CD4-positive, alpha-beta T cell treated with Interleukin-17A for 1 hour (primary cell): ENCODE data around the gene PLCD1.
"Not testable (repeated sequence)": the region's sequence is repeated elsewhere in the genome, so short reads cannot be mapped to it uniquely, and the experiment has no call there.

ENCODE experiments used
- DNase-seq: peaks from one replicate; pipeline ENCODE4 v3.0.0-alpha.2; 2020

PLCD1 gene

GRCh38 chr3:38036286-38036685 is 6.8 kb upstream of the PLCD1 start:
- DNase-seq = no peak

GRCh38 chr3:38034335-38034734 is 4.9 kb upstream of the PLCD1 start:
- not testable (repeated sequence) for DNase-seq

DNA sequence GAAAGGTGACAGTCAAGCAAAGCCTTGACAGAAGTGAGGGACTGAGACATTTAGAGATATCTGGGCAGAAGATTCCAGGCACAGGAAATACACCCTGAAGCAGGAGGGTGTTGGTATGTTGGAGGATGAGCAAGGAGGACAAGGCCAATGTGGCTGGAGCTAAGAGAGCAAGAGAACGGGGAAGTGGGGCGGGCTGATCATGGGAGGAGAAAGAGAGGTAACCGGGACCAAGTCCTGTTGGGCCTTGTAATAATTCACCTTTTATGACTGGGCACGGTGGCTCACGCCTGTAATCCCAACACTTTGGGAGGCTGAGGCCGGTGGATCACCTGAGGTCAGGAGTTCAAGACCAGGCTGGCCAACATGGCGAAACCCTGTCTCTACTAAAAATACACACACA is 4.1 kb upstream of the PLCD1 start:
- not testable (repeated sequence) for DNase-seq

DNA sequence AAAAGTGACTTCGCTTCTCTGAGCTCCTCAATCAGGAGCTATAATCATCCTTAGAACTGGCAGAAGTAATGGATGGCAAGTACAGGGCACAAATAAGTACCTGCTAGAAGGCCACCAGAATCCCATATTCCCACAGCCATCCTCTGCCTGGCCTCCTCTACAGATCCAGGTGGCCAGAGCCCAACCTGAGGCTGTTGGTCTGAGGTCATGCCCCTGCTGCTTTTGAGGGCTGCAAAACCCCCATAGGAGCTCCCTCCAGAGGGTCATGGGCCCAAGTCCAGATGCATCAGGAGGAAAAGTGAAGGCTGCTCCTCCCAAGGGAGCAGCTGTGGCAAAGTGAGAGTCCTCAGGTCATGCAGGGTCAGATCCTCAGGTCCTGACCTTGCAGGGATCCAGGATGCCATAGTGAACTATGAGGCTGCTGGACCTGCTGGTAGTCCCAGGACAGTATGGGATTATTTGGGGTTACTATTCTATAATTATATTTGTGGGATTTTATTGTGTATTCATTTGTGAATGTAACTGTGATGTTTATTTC is 3.0 kb upstream of the PLCD1 start:
- DNase-seq = no peak

DNA sequence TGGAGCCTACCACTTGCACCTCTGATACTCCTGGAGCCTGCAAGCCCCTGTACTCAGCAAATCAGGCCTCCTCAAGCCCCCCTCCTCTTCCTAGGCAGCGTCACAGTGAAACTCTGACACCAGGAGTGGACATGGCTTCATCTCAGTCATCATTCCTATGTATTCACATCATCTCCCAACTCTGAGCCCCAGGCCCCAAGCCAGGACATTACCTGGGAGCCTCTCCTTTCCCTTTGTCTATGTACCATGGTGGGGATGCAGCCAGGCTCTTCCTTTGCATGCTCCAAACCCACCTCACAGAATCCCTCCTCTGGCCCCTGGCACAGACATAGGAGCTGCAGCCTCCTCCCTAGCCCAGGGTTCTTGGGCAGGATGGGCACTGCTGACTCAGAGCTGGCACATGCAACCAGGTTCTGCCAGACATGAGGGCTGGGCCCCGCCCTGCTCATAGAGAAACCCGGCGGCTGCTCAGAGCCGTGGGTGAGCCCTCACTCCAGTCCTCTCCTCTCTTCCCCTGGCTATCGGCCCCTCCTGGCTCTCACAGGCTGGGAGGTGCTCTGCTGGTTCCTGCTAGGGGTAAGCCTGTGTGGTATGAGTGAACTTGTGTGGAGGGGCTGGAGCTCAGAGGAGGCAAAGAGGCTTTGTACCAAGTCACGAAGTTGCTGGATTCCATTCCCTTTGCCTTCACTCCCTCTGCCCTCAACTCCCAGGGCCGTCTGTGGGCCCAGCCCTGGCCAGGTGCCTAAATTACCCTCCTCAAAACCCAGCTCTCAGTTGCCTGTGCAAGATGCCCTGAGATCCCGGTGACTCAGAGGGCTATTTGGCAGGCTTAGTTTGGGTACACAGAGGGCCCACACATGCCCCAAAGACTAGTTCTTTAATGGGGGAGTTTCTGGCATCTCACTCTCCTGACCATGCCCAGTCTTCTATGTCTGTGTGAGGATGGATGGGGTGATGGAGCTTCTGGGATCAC is 1.9 kb upstream of the PLCD1 start:
- peak; percentile 49 for DNase-seq

- DNase-seq = no peak
These were observed 932 bp upstream of the PLCD1 start for GRCh38 chr3:38030126-38031021.

DNA sequence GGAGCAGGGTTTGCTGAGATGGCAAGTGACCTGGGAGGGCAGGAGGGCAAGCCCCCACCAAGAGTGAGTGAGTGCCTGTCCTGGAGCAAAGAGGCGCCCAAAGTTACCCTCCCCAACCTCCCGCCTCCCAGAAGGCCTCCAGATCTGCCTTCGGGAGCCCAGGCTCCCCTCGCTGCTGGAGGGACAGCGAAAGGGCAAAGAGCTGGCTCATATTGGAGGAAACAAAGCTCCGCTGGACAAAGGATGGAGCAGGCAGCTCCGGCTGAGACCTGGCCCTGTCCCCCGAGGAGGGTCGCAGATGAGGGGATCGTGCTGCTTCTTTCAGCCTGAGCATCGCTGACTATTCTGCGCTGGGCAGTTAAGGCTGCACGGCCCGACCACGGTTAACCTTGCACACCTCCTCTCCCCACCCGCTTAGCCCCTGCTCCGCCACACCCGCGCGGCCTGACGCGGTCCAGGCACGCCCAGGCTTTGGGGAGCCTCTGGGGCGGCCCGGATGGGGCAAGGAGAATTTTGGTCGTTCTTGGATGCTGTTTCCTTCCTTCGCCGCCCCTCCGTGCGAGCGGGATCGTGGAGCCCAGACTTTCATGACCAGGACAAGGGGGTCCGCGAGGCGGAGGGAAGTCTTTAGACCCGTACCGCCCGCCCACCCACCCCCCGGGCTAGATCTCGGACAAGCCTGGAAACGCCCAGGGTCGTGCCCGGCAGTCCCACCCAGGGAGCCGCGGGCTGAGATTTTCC is 651 bp downstream of the PLCD1 start:
- DNase-seq = no peak

- DNase-seq = no peak
These were observed 1.7 kb downstream of the PLCD1 start for GRCh38 chr3:38027466-38028465.

GRCh38 chr3:38026856-38027255 is 2.6 kb downstream of the PLCD1 start:
- DNase-seq = no peak

DNA sequence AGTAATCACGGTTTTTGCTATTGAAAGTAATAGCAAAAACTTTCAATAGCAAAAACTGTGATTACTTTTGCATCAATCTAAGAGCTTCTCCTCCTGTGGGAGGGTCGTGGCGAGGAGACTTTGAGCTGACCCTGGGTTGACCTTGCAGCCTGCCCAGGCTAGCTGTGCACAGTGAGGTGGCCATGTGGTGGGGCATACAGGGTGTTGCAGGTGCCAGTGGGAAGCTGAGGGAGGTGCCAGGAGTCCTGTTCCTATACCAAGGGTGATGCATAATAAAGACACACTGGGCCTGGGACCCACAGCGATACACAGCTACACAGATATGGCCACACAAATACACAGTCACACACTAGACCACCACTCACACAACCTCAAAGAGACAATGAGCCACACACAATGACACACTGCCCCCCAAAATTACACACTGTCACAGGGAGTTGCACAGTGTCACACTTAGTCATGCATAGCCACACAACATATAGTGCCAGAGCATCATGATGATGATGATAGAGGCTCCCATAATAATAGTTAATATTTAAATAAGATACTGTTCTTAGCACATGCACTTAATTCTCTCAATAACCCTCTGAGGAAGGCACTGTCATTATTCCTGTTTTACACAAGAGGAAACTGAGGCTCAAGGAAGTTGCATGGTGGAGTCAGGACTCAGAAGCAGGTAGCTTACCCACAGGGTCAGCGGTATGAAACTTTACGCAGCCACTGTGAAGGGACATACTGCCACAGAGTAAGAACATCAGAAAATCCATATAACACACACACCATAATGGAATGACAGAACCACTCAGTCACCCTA is 6.3 kb downstream of the PLCD1 start:
- DNase-seq = no peak

GRCh38 chr3:38022301-38022700 is 7.1 kb downstream of the PLCD1 start:
- DNase-seq = no peak

DNA sequence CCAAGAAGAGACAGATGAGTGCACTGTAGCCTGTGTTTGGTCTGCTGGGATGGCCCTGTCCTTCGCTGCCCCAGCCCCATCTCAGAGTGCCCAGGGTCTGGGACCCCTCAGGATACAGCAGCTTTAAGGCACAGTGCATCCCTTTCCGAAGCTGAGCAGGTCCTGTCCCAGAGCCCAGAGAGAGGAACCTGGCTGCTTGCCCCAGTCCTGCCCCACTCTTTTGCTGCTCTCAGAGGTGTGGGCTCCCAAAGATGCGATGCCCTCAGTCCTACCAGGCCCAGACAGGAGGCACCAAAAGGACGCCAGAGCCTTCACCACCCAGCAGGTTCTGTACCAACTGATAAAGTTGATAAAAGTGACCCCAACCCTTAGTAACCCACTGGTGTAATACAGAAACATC is 8.2 kb downstream of the PLCD1 start:
- DNase-seq = no peak

- DNase-seq = no peak
These were observed 9.1 kb downstream of the PLCD1 start for GRCh38 chr3:38020342-38020726.

GRCh38 chr3:38019658-38020341 is 9.6 kb downstream of the PLCD1 start:
- no peak for DNase-seq

- no peak for DNase-seq
These were observed 10.9 kb downstream of the PLCD1 start for GRCh38 chr3:38018296-38019266.

- DNase-seq = no peak
These were observed 11.8 kb downstream of the PLCD1 start for GRCh38 chr3:38017445-38018295.

DNA sequence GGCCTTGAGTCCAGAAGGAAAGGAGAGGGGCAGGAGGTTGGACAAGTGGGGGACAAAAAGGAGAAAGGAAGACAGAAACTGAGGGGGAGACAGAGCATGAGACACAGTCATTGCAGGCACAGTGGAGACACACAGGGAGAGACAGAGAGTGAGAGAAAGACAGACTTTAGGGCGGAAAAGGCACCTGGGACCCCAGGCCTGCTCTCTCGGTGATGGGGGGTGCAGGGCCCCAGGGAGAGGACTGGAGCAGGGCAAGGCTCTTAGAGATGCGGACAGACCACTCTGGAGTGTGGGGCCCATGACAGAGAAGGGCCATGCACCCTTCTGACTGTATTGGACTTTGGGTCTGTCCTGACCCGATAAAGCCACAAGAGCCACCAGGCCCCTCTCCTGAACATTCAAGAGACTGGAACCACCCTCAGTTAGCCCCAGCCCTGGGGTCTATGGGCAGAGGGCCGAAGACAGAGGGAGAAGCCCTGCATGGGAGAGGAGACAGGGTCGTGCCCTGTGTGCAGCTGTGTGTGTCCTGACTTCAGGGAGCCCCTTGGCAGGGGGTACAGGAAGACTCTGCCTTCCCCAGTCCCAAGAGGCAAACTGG is 12.5 kb downstream of the PLCD1 start:
- DNase-seq = no peak
